ENCODE data around the gene RPL32.
"Not testable (repeated sequence)": the region's sequence is repeated elsewhere in the genome, so short reads cannot be mapped to it uniquely, and the experiment has no call there.

Gene RPL32

DNA sequence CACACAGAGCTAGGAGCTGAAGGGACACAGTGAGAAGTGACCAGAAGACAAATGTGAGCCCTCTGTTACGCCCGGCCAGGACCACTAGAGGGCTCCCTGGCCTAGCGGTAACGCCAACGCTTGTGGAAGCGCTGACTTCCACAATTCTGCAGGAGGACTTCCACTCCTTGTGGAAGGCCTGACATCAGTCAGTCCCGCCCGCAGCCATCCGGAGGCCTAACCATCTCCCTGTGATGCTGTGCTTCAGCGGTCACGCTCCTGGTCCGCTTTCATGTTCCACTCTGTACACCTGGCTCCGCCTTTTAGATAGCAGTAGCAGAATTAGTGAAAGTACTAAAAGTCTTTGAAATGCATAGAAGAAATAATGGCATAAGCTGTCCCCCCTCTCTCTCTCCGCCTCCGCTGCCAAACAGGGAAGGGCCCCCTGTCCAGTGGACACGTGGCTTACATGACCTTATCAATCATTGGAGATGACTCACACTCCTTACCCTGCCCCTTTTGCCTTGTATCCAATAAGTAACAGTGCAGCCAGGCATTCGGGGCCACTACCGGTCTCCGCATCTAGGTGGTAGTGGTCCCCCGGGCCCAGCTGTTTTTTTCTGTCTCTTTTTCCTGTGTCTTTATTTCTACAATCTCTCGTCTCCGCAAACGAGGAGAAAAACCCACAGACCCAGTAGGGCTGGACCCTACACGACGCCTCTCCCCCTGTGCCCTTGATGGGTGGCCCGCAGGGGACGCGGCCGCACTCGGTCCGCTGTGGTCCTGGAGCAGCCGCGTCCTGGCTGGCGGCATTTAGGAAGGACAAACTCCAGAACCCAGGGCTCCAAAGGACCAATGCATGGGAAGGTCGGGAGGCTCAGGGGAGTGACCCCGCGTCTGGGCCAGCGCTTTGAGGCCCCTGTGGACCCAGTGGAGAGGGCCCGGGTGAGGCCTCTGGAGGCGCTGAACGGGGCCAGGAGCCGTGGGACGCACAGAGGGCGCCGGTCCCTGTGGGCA is 27.0 kb upstream of the RPL32 start:
- H3K27me3 ChIP-seq (ENCODE audit: control insufficient read depth in 5 of 5, insufficient read depth in 4 of 5, low read length in 5 of 5): peaks cover 4 to 8% (median 5%) of the 10 kb centered on the region in 5 donors
- peaks cover 0 to 11% (median 10%) of the 10 kb centered on the region in 5 donors for H3K9me3 ChIP-seq (ENCODE audit: control insufficient read depth in 5 of 5, low read length in 5 of 5)
- peak overlapping the region in 1 of 5 donors; percentile 2 for H3K9ac ChIP-seq (ENCODE audit: low read length in 5 of 5)
- peaks cover 0 to 16% (median 5%) of the 10 kb centered on the region in 5 donors for H3K4me1 ChIP-seq (ENCODE audit: control insufficient read depth in 5 of 5, insufficient read depth in 5 of 5, low read length in 5 of 5)
- H3K36me3 ChIP-seq (ENCODE audit: control insufficient read depth in 5 of 5, insufficient read depth in 5 of 5, low read length in 5 of 5): no peaks in the 10 kb centered on the region
- peak overlapping the region in 2 of 5 donors; percentile 13 to 44 for H3K4me3 ChIP-seq (ENCODE audit: low read depth in 1 of 5, low read length in 5 of 5)
- H3K27ac ChIP-seq (ENCODE audit: low read depth, low read length): no peak overlapping the region

DNA sequence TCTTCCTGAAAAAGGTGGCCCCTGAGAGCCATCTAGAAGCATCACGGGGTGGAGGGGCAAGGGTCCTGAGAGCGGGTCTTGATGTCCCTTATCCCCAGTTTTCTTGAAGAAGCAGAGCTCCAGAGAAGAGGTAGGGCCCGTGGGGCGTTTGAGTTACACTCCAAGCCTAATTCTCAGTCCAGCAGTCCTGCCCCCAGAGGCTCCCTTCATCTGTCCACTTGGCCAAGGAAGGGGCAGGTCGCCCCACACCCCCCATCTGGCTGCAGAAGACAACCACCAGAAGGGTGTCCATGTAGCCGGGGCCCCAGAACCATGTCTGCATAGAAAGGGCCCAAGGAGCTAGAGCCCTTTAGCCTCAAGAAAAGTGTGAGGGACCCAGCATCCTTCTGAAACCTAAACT is 25.5 kb upstream of the RPL32 start:
- Histone ChIP-seq H3K9me3 (ENCODE audit: control insufficient read depth in 5 of 5, low read length in 5 of 5) (peaks cover 0 to 11% (median 10%) of the 10 kb centered on the region in 5 donors), H3K36me3 (ENCODE audit: control insufficient read depth in 5 of 5, insufficient read depth in 5 of 5, low read length in 5 of 5) (no peaks in the 10 kb centered on the region), H3K9ac (ENCODE audit: low read length in 5 of 5) (no peak overlapping the region), H3K4me1 (ENCODE audit: control insufficient read depth in 5 of 5, insufficient read depth in 5 of 5, low read length in 5 of 5) (peaks cover 0 to 18% (median 5%) of the 10 kb centered on the region in 5 donors), H3K4me3 (ENCODE audit: low read depth in 1 of 5, low read length in 5 of 5) (no peak overlapping the region), H3K27ac (ENCODE audit: low read depth, low read length) (no peak overlapping the region), H3K27me3 (ENCODE audit: control insufficient read depth in 5 of 5, insufficient read depth in 4 of 5, low read length in 5 of 5) (peaks cover 4 to 8% (median 5%) of the 10 kb centered on the region in 5 donors)

DNA sequence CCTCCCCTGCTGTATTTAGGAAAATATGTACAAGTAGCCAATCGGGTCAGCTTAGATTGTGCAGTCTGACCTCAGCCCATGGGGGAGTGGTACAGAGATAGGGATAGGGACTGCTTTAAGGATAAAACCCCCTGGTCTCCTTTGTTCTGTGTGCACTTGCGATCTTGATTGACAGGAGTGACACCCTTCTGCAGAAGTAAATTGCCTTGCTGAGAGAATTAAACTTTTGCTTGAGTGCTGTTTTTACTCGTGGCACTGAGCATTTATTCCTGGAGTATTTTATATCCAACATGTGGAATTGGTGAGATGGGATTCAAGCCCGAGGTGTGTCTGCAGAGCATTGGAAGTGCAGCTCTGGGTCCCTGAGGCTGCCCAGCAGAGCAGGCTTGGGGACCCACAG is 23.9 kb upstream of the RPL32 start:
- Histone ChIP-seq H3K9ac (ENCODE audit: low read length in 5 of 5) (no peak overlapping the region), H3K36me3 (ENCODE audit: control insufficient read depth in 5 of 5, insufficient read depth in 5 of 5, low read length in 5 of 5) (no peaks in the 10 kb centered on the region), H3K9me3 (ENCODE audit: control insufficient read depth in 5 of 5, low read length in 5 of 5) (peaks cover 0 to 11% (median 10%) of the 10 kb centered on the region in 5 donors), H3K27me3 (ENCODE audit: control insufficient read depth in 5 of 5, insufficient read depth in 4 of 5, low read length in 5 of 5) (peaks cover 4 to 8% (median 5%) of the 10 kb centered on the region in 5 donors), H3K4me1 (ENCODE audit: control insufficient read depth in 5 of 5, insufficient read depth in 5 of 5, low read length in 5 of 5) (peaks cover 0 to 16% (median 3%) of the 10 kb centered on the region in 5 donors), H3K27ac (ENCODE audit: low read depth, low read length) (no peak overlapping the region), H3K4me3 (ENCODE audit: low read depth in 1 of 5, low read length in 5 of 5) (no peak overlapping the region)

- Histone ChIP-seq H3K27ac (ENCODE audit: low read depth, low read length) (no peak overlapping the region), H3K36me3 (ENCODE audit: control insufficient read depth in 5 of 5, insufficient read depth in 5 of 5, low read length in 5 of 5) (no peaks in the 10 kb centered on the region), H3K4me3 (ENCODE audit: low read depth in 1 of 5, low read length in 5 of 5) (no peak overlapping the region), H3K9ac (ENCODE audit: low read length in 5 of 5) (no peak overlapping the region), H3K4me1 (ENCODE audit: control insufficient read depth in 5 of 5, insufficient read depth in 5 of 5, low read length in 5 of 5) (peaks cover 0 to 18% (median 9%) of the 10 kb centered on the region in 5 donors), H3K9me3 (ENCODE audit: control insufficient read depth in 5 of 5, low read length in 5 of 5) (peaks cover 0 to 11% (median 10%) of the 10 kb centered on the region in 5 donors), H3K27me3 (ENCODE audit: control insufficient read depth in 5 of 5, insufficient read depth in 4 of 5, low read length in 5 of 5) (no peaks in the 10 kb centered on the region)
These were observed 21.0 kb upstream of the RPL32 start for GRCh38 chr3:12862387-12862786.

DNA sequence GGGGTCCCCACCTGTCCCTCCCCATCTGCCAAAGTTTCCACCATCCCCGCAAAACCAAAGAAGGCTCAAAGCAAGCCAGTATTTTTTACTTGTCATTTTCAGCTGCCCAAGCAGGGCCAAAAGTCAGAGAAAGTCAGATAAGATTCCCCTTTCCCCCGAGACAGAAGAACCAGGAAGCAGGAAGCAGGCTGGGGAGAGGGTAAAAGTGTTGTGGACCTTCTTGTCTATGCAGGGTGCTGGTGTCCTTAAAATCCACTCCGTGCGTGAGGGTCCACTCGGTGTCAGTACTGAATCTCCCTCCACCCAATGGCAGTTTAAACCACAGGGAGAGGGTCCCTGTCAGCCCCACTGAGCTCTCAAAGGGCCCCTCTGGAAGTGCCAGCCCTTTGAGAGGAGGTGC is 20.2 kb upstream of the RPL32 start:
- H3K27ac ChIP-seq (ENCODE audit: low read depth, low read length): no peak overlapping the region
- H3K9me3 ChIP-seq (ENCODE audit: control insufficient read depth in 5 of 5, low read length in 5 of 5): peaks cover 0 to 11% (median 10%) of the 10 kb centered on the region in 5 donors
- no peak overlapping the region for H3K9ac ChIP-seq (ENCODE audit: low read length in 5 of 5)
- H3K4me1 ChIP-seq (ENCODE audit: control insufficient read depth in 5 of 5, insufficient read depth in 5 of 5, low read length in 5 of 5): peaks cover under 1 to 25% (median 16%) of the 10 kb centered on the region in 5 donors
- no peak overlapping the region for H3K4me3 ChIP-seq (ENCODE audit: low read depth in 1 of 5, low read length in 5 of 5)
- H3K36me3 ChIP-seq (ENCODE audit: control insufficient read depth in 5 of 5, insufficient read depth in 5 of 5, low read length in 5 of 5): no peaks in the 10 kb centered on the region
- no peaks in the 10 kb centered on the region for H3K27me3 ChIP-seq (ENCODE audit: control insufficient read depth in 5 of 5, insufficient read depth in 4 of 5, low read length in 5 of 5)

GRCh38 chr3:12859840-12860239 is 18.5 kb upstream of the RPL32 start:
- Histone ChIP-seq H3K27me3 (ENCODE audit: control insufficient read depth in 5 of 5, insufficient read depth in 4 of 5, low read length in 5 of 5) (no peaks in the 10 kb centered on the region), H3K9me3 (ENCODE audit: control insufficient read depth in 5 of 5, low read length in 5 of 5) (peaks cover 0 to under 1% (median 0%) of the 10 kb centered on the region in 5 donors), H3K4me3 (ENCODE audit: low read depth in 1 of 5, low read length in 5 of 5) (no peak overlapping the region), H3K36me3 (ENCODE audit: control insufficient read depth in 5 of 5, insufficient read depth in 5 of 5, low read length in 5 of 5) (no peaks in the 10 kb centered on the region), H3K9ac (ENCODE audit: low read length in 5 of 5) (no peak overlapping the region), H3K4me1 (ENCODE audit: control insufficient read depth in 5 of 5, insufficient read depth in 5 of 5, low read length in 5 of 5) (peaks cover 2 to 31% (median 22%) of the 10 kb centered on the region in 5 donors), H3K27ac (ENCODE audit: low read depth, low read length) (no peak overlapping the region)

- H3K4me1 ChIP-seq (ENCODE audit: control insufficient read depth in 5 of 5, insufficient read depth in 5 of 5, low read length in 5 of 5): peaks cover 2 to 38% (median 28%) of the 10 kb centered on the region in 5 donors
- no peaks in the 10 kb centered on the region for H3K9me3 ChIP-seq (ENCODE audit: control insufficient read depth in 5 of 5, low read length in 5 of 5)
- peak overlapping the region in 1 of 5 donors; percentile 2 for H3K9ac ChIP-seq (ENCODE audit: low read length in 5 of 5)
- no peaks in the 10 kb centered on the region for H3K27me3 ChIP-seq (ENCODE audit: control insufficient read depth in 5 of 5, insufficient read depth in 4 of 5, low read length in 5 of 5)
- H3K27ac ChIP-seq (ENCODE audit: low read depth, low read length): no peak overlapping the region
- H3K36me3 ChIP-seq (ENCODE audit: control insufficient read depth in 5 of 5, insufficient read depth in 5 of 5, low read length in 5 of 5): no peaks in the 10 kb centered on the region
- H3K4me3 ChIP-seq (ENCODE audit: low read depth in 1 of 5, low read length in 5 of 5): no peak overlapping the region
These were observed 15.3 kb upstream of the RPL32 start for GRCh38 chr3:12856626-12857025.

- Histone ChIP-seq H3K4me1 (ENCODE audit: control insufficient read depth in 5 of 5, insufficient read depth in 5 of 5, low read length in 5 of 5) (peaks cover 2 to 31% (median 23%) of the 10 kb centered on the region in 5 donors), H3K27me3 (ENCODE audit: control insufficient read depth in 5 of 5, insufficient read depth in 4 of 5, low read length in 5 of 5) (no peaks in the 10 kb centered on the region), H3K36me3 (ENCODE audit: control insufficient read depth in 5 of 5, insufficient read depth in 5 of 5, low read length in 5 of 5) (no peaks in the 10 kb centered on the region), H3K4me3 (ENCODE audit: low read depth in 1 of 5, low read length in 5 of 5) (no peak overlapping the region), H3K9ac (ENCODE audit: low read length in 5 of 5) (no peak overlapping the region), H3K27ac (ENCODE audit: low read depth, low read length) (no peak overlapping the region), H3K9me3 (ENCODE audit: control insufficient read depth in 5 of 5, low read length in 5 of 5) (no peaks in the 10 kb centered on the region)
These were observed 13.2 kb upstream of the RPL32 start for GRCh38 chr3:12854565-12854964.

DNA sequence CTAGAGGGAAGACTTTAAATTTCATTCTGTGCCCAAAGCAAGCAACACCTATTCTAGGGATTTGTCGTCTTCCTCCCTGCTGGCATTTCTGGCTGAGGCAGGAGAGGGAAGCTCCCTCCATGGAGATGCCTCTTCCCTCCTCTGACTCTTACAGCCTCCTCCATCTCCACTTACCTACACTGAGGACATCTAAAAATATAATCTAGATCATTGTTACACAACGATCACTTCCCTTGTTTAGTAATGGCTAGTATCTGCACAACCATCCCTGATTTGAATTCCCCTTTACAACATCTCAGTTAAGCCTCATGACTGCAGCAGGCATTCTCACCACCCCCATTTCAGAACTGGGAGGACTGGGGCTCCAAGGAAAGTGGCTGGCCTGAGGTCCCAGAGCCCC is 12.5 kb upstream of the RPL32 start:
- H3K9me3 ChIP-seq (ENCODE audit: control insufficient read depth in 5 of 5, low read length in 5 of 5); H3K4me3 ChIP-seq (ENCODE audit: low read depth in 1 of 5, low read length in 5 of 5); H3K9ac ChIP-seq (ENCODE audit: low read length in 5 of 5); H3K36me3 ChIP-seq (ENCODE audit: control insufficient read depth in 5 of 5, insufficient read depth in 5 of 5, low read length in 5 of 5); H3K27me3 ChIP-seq (ENCODE audit: control insufficient read depth in 5 of 5, insufficient read depth in 4 of 5, low read length in 5 of 5): not testable (repeated sequence)
- peaks cover 2 to 31% (median 23%) of the 10 kb centered on the region in 5 donors for H3K4me1 ChIP-seq (ENCODE audit: control insufficient read depth in 5 of 5, insufficient read depth in 5 of 5, low read length in 5 of 5)
- peak overlapping the region; percentile 60 for H3K27ac ChIP-seq (ENCODE audit: low read depth, low read length)

- H3K9ac ChIP-seq (ENCODE audit: low read length in 5 of 5): no peak overlapping the region
- no peaks in the 10 kb centered on the region for H3K9me3 ChIP-seq (ENCODE audit: control insufficient read depth in 5 of 5, low read length in 5 of 5)
- no peak overlapping the region for H3K27ac ChIP-seq (ENCODE audit: low read depth, low read length)
- H3K27me3 ChIP-seq (ENCODE audit: control insufficient read depth in 5 of 5, insufficient read depth in 4 of 5, low read length in 5 of 5): no peaks in the 10 kb centered on the region
- H3K36me3 ChIP-seq (ENCODE audit: control insufficient read depth in 5 of 5, insufficient read depth in 5 of 5, low read length in 5 of 5): no peaks in the 10 kb centered on the region
- no peak overlapping the region for H3K4me3 ChIP-seq (ENCODE audit: low read depth in 1 of 5, low read length in 5 of 5)
- H3K4me1 ChIP-seq (ENCODE audit: control insufficient read depth in 5 of 5, insufficient read depth in 5 of 5, low read length in 5 of 5): peaks cover 2 to 31% (median 24%) of the 10 kb centered on the region in 5 donors
These were observed 10.8 kb upstream of the RPL32 start for GRCh38 chr3:12852201-12852600.

Measured in subcutaneous abdominal adipose tissue (tissue), 5 donors.